Erythroblast (primary cell): ENCODE results near the gene CYP26B1.

Experiments
- GATA1 ChIP-seq: IDR thresholded peaks from 2 replicates; pipeline ENCODE4 v1.6.1; 2011; ENCODE audit warnings: low read depth, mild to moderate bottlenecking, control low read depth, low read length, moderate library complexity
- POLR2A ChIP-seq: IDR thresholded peaks from 2 replicates; pipeline ENCODE4 v1.6.1; 2011; ENCODE audit warnings: mild to moderate bottlenecking, low read length

DNA sequence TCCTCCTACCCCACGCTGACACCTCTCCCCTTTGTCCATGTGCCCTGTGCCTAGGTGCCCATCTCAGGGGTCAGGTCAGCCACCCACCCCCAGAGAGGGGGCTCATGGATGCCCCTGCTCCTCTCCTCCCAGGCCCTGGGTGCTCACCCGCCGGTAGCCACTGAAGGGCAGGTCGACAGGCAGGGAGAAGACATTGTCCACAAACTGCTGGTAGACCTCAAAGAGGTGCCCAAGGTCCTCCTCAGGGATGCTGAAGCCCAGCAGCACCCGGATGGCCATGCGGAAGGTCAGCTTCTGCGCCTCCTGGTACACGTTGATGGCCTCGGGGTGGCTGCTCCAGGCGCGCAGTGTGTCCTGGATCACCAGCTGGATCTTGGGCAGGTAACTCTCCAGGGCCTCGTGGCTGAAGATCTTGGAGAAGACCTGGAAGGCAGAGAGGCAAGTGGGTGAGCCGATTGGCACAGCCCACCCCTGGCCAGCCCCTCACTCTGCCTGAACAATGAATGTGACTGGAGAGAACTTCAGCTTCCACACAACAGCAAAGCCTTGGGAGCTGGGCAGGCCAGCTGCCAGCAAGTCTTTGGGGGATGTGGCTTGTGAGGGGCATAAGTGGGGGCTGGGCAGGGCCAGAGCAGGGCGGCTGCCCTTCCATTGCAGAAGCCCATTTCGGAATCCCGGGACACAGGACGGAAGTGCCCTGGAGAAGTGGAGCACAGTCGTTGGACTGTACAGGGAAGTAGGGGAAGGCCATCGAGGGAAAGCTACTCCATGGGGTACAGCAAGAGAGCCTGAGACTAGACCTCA, 12.5 kb downstream of the CYP26B1 start:
- TF ChIP-seq POLR2A = no peak
- no peak for TF ChIP-seq GATA1
